K562 (cell line): ENCODE measurements around the gene ADNP. TPM values are rescaled to one million over a fixed set of nuclear protein-coding genes. Genes with fewer than 3 reads are reported as not detected.

Source experiments
- ATAC-seq: fragments of 200-7000 bp; cut with Tn5 transposase; 3 replicates; pipeline ENCODE4 v1.9.1; 2020; ENCODE audit warnings: moderate library complexity
- BruUV-seq: library from RNA; stranded (reverse); fragments of 400-500 nt; replicated peaks from 2 replicates; lab custom pipeline; 2021; lab: Mats Ljungman, UMichigan
- CTCF ChIA-PET: fragments of 300-600 bp; formaldehyde crosslinking; extraction: SDS; loops from one replicate; lab custom pipeline; 2021; ENCODE audit warnings: low intra/inter-chr PET ratio; lab: Yijun Ruan, JAX
- POLR2A ChIA-PET: fragments of 300-600, 350-650 bp; sonication (Branson Sonifier 250); formaldehyde crosslinking; extraction: SDS; loops from one replicate; lab custom pipeline; 2021; ENCODE audit warnings: antibody characterized with exemption, inconsistent platforms; lab: Yijun Ruan, JAX
- DNase-seq, 4 experiments: peaks; one replicate each; pipeline versions ENCODE4 v3.0.0 to v3.0.0-alpha.2; 2011 to 2018; ENCODE audit warnings: low spot score in 3 of 4, mixed read lengths in 3 of 4; ENCODE audit errors: extremely low read depth in 1 of 4
- FAIRE-seq: peaks from 2 replicates; lab custom pipeline; 2011; peaks lifted over from hg19 to GRCh38; lab: Jason Lieb, UNC
- H2AFZ ChIP-seq: 2 replicates; pipeline ENCODE4 v1.6.0; 2011; ENCODE audit warnings: low read depth, low read length, control low read depth, inconsistent platforms
- H3K27ac ChIP-seq: fragments of 200-600 bp; 3 replicates; pipeline ENCODE4 v1.8.0; 2011; ENCODE audit warnings: low read depth, mild to moderate bottlenecking, control low read depth, inconsistent platforms, low read length, moderate library complexity, mixed read lengths; ENCODE audit errors: extremely low read depth
- H3K27me3 ChIP-seq, 2 experiments: fragments of 300-600 bp in 1 of 2; 2 replicates in 1 of 2; 3 replicates in 1 of 2; pipeline versions ENCODE4 v1.6.0 to v1.8.0; 2011; ENCODE audit warnings: inconsistent platforms in 2 of 2, low read length in 2 of 2, mild to moderate bottlenecking in 1 of 2, mixed read lengths in 1 of 2, moderate library complexity in 1 of 2; ENCODE audit not compliant: control insufficient read depth in 2 of 2, insufficient read depth in 2 of 2
- H3K36me3 ChIP-seq: fragments of 300-600 bp; 3 replicates; pipeline ENCODE4 v1.8.0; 2011; ENCODE audit warnings: mild to moderate bottlenecking, low read length, inconsistent platforms; ENCODE audit not compliant: control insufficient read depth, insufficient read depth
- H3K4me1 ChIP-seq, 2 experiments: fragments of 200-600 bp in 1 of 2; replicated peaks in 1 of 2; 2 replicates in 1 of 2; 3 replicates in 1 of 2; pipeline versions ENCODE4 v1.5.1 to v1.8.0; 2011; ENCODE audit warnings: inconsistent platforms in 2 of 2, low read length in 2 of 2, mild to moderate bottlenecking in 1 of 2, mixed read lengths in 1 of 2, moderate library complexity in 1 of 2; ENCODE audit not compliant: control insufficient read depth in 2 of 2, insufficient read depth in 2 of 2
- H3K4me2 ChIP-seq: 2 replicates; pipeline ENCODE4 v1.6.1; 2011; ENCODE audit warnings: low read length, control low read depth, inconsistent platforms, mixed read lengths; ENCODE audit not compliant: insufficient read depth
- H3K4me3 ChIP-seq: fragments of 200-600 bp; sonication (generic), shearing (Covaris generic); 2 replicates; pipeline ENCODE4 v1.5.1; 2016; ENCODE audit warnings: control low read depth, inconsistent platforms
- H3K79me2 ChIP-seq: fragments of 200-600 bp; 3 replicates; pipeline ENCODE4 v1.8.0; 2011; ENCODE audit warnings: low read length, inconsistent platforms; ENCODE audit not compliant: control insufficient read depth, insufficient read depth
- H3K9ac ChIP-seq, 2 experiments: 2 replicates each; pipeline versions ENCODE4 v1.6.0 to v1.6.1; 2011; ENCODE audit warnings: low read depth in 2 of 2, low read length in 2 of 2, control low read depth in 1 of 2, inconsistent platforms in 1 of 2, mild to moderate bottlenecking in 1 of 2, mixed read lengths in 1 of 2; ENCODE audit not compliant: insufficient read depth in 1 of 2
- H3K9me1 ChIP-seq: one replicate; pipeline ENCODE4 v1.6.0; 2011; ENCODE audit warnings: inconsistent platforms, mild to moderate bottlenecking, low read length, moderate library complexity; ENCODE audit not compliant: control insufficient read depth, insufficient read depth
- H3K9me3 ChIP-seq: replicated peaks from 2 replicates; pipeline ENCODE4 v1.5.1; 2011; ENCODE audit warnings: low read depth, low read length, inconsistent platforms; ENCODE audit not compliant: control insufficient read depth, insufficient read depth
- H4K20me1 ChIP-seq: replicated peaks from 2 replicates; pipeline ENCODE4 v1.6.1; 2011; ENCODE audit warnings: low read length, inconsistent platforms, mixed read lengths; ENCODE audit not compliant: control insufficient read depth, insufficient read depth
- CTBP1 ChIP-seq: fragments of 450-650 bp; IDR thresholded peaks from 2 replicates; pipeline ENCODE4 v1.6.1; 2016; ENCODE audit warnings: borderline replicate concordance
- ELF2 ChIP-seq: fragments of 250-450 bp; sonication (Bioruptor Pico); IDR thresholded peaks from 2 replicates; pipeline ENCODE4 v1.5.0; 2021; ENCODE audit warnings: mild to moderate bottlenecking
- MCM5 ChIP-seq: fragments of 450-650 bp; IDR thresholded peaks from 2 replicates; pipeline ENCODE4 v1.6.1; 2016; ENCODE audit warnings: low read depth
- NCOA1 ChIP-seq: fragments of 450-650 bp; IDR thresholded peaks from 2 replicates; pipeline ENCODE4 v1.6.1; 2016; ENCODE audit warnings: low read depth
- NONO ChIP-seq, 2 experiments: fragments of 200-400 bp in 1 of 2; fragments of 450-650 bp in 1 of 2; formaldehyde crosslinking in 1 of 2; IDR thresholded peaks; 2 replicates each; pipeline ENCODE4 v1.6.1; 2017; ENCODE audit warnings: low read depth in 2 of 2, mild to moderate bottlenecking in 2 of 2, moderate library complexity in 2 of 2, low read length in 1 of 2
- ZBED1 ChIP-seq: IDR thresholded peaks from 2 replicates; pipeline ENCODE4 v1.6.1; 2014
- ZFX ChIP-seq: sonication (generic); formaldehyde crosslinking; IDR thresholded peaks from 2 replicates; pipeline ENCODE4 v1.8.0; 2022; ENCODE audit warnings: mild to moderate bottlenecking, missing genetic modification reagents, moderate library complexity
- ZNF444 ChIP-seq: fragments of 250-450 bp; sonication (Bioruptor Pico); IDR thresholded peaks from 2 replicates; pipeline ENCODE4 v1.4.0; 2020; ENCODE audit warnings: mild to moderate bottlenecking, moderate library complexity
- ZNF586 ChIP-seq: fragments of 450-650 bp; formaldehyde crosslinking; conservative IDR thresholded peaks from 2 replicates; pipeline ENCODE4 v1.4.0; 2020; ENCODE audit warnings: mild to moderate bottlenecking, moderate library complexity
- WGBS: fragments of 100-300 bp; shearing (Covaris generic); methylation state at CpG from one replicate; pipeline ENCODE4 v1.1.6; 2016; ENCODE audit warnings: low coverage, mixed read lengths; ENCODE audit not compliant: insufficient coverage; ENCODE audit errors: missing lambda C conversion rate; 5-methylcytosine and 5-hydroxymethylcytosine counted together
- in situ Hi-C: fragments of 300-500 bp; cut with MboI; formaldehyde crosslinking; loops from 4 replicates; pipeline ENCODE4 v1.15.0; 2018; ENCODE audit warnings: inconsistent platforms, mixed read lengths
- intact Hi-C: fragments of 100-400 bp; cut with micrococcal nuclease; formaldehyde crosslinking; loops from 2 replicates; pipeline ENCODE4 v1.14.2; 2022
- polyA plus RNA-seq, 8 experiments: library from polyadenylated mRNA; depleted of rRNA in 4 of 8; stranded (reverse) in 5 of 8; unstranded in 3 of 8; fragments of >200 nt; fragmentation: Nextera tagmentation in 2 of 8; fragmentation: Illumina TruSeq in 1 of 8; extraction: Ambion mirVana in 2 of 8; extraction: Trizol in 1 of 8; gene quantifications; 2 replicates each; pipeline versions ENCODE4 v1.2.1 to v1.2.3, GENCODE V29; 2011 to 2014; ENCODE audit warnings: inconsistent platforms in 1 of 8, missing spikeins in 1 of 8
- small RNA-seq: library from RNA; depleted of rRNA; stranded (forward); fragments of <200 nt; gene quantifications from one replicate; pipeline ENCODE3, GENCODE V24; 2014
- total RNA-seq, 7 experiments: library from RNA; depleted of rRNA in 6 of 7; stranded (reverse); fragments of >200 nt in 6 of 7; fragmentation: Illumina TruSeq in 2 of 7; extraction: Trizol in 2 of 7; gene quantifications; 2 replicates each; pipeline versions ENCODE4 v1.2.1 to v1.2.3, GENCODE V29; 2011 to 2021; ENCODE audit warnings: low replicate concordance in 1 of 7
- TF ChIP-seq, protein P1 (sequence below): sonication (generic); formaldehyde crosslinking; IDR thresholded peaks from 2 replicates; pipeline ENCODE4 v1.8.1; 2023; ENCODE audit warnings: mild to moderate bottlenecking, missing genetic modification reagents

The ADNP gene
- total and polyA plus RNA-seq, 9 of the 15 experiments (the other 6 are each of a cell fraction or from before 2014, with no cell fraction given) = 17.8 to 59.9 (median 25.3) TPM

DNA sequence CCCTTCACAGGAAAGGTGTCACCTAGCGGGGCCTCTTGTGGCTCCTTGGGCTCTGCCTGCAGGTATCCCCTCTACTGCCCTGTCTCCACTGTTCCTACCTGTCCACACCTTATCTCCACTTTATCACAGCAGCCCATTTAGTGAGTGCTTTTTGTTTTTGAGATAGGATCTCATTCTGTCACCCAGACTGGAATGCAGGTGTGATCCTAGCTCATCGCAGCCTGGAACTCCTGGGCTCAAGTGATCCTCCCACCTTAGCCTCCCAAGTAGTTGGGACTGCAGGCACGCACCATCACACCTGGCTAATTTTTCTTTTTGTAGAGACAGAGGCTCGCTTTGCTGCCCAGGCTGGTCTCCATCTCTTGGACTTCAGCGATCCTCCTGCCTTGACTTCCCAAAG lies 88.4 kb downstream of the ADNP start:
- Histone ChIP-seq H4K20me1 (no peaks in the 10 kb centered on the region), H3K79me2 (no peaks in the 10 kb centered on the region), H3K9ac (no peak overlapping the region), H3K36me3 (no peaks in the 10 kb centered on the region), H3K27ac (no peak overlapping the region), H3K27me3 (peaks cover 3 to 9% of the 10 kb centered on the region in 2 experiments; a peak in 3 of 5 replicates), H3K4me1 (peaks cover 6 to 30% of the 10 kb centered on the region in 2 experiments), H3K9me3 (no peaks in the 10 kb centered on the region), H3K4me2 (no peak overlapping the region), H2AFZ (no peak overlapping the region), H3K4me3 (no peak overlapping the region), H3K9me1 (no peaks in the 10 kb centered on the region)
- in situ Hi-C loops (no loop called here), intact Hi-C loops (no loop called here)
- TF ChIP-seq ZFX (CRISPR knock-in tag) (no peak), ELF2 (CRISPR knock-in tag) (no peak), CTBP1 (no peak), MCM5 (no peak), ZNF586 (no peak), NCOA1 (no peak), NONO (IDR thresholded peaks at IDR 0.05; ENCODE audit: low read depth in 2 of 2, low read length in 1 of 2) (no peak), ZBED1 (no peak), ZNF444 (no peak)
- TF ChIP-seq, protein P1, sequence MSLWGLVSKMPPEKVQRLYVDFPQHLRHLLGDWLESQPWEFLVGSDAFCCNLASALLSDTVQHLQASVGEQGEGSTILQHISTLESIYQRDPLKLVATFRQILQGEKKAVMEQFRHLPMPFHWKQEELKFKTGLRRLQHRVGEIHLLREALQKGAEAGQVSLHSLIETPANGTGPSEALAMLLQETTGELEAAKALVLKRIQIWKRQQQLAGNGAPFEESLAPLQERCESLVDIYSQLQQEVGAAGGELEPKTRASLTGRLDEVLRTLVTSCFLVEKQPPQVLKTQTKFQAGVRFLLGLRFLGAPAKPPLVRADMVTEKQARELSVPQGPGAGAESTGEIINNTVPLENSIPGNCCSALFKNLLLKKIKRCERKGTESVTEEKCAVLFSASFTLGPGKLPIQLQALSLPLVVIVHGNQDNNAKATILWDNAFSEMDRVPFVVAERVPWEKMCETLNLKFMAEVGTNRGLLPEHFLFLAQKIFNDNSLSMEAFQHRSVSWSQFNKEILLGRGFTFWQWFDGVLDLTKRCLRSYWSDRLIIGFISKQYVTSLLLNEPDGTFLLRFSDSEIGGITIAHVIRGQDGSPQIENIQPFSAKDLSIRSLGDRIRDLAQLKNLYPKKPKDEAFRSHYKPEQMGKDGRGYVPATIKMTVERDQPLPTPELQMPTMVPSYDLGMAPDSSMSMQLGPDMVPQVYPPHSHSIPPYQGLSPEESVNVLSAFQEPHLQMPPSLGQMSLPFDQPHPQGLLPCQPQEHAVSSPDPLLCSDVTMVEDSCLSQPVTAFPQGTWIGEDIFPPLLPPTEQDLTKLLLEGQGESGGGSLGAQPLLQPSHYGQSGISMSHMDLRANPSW (CRISPR knock-in tag) = no peak
- no TSS peak for BruUV-seq
- ChIA-PET POLR2A (interaction anchor here (1.0 kb wide), 1 partner anchor 17 kb away, joined by 3 read pairs; no protein-coding TSS in a partner anchor), CTCF (no interaction called here)
- FAIRE-seq (no peak), DNase-seq (no peak), ATAC-seq (no peak)
- WGBS = 57% methylated on average over 5 of the region's 5 CpGs

Small RNAs within 50 kb of the gene (small RNA-seq; reads per million reads assigned to genes)
- gene TMSB4XP6 = not detected

Other genes with a start within 250 kb of the ADNP start
- gene RIPOR3, start 239.9 kb downstream of the ADNP start, total RNA-seq (2014; rRNA removed) = 22.3 and 28.3 TPM in 2 replicates
- 9.2 and 15.5 TPM in 2 replicates for gene RIPOR3, start 239.9 kb downstream of the ADNP start, total RNA-seq (2014; rRNA removed; fragmentation: Illumina TruSeq; extraction: Trizol)
- 12.8 and 13.3 TPM in 2 replicates for gene RIPOR3, start 239.9 kb downstream of the ADNP start, total RNA-seq (2015; rRNA removed; fragmentation: Illumina TruSeq; extraction: Trizol)
- 43.3 and 46.1 TPM in 2 replicates for gene RIPOR3, start 239.9 kb downstream of the ADNP start, total RNA-seq (2021)
- 48.8 and 65.1 TPM in 2 replicates for gene RIPOR3, start 239.9 kb downstream of the ADNP start, polyA plus RNA-seq (2011; rRNA removed)
- 21.4 and 23.4 TPM in 2 replicates for gene RIPOR3, start 239.9 kb downstream of the ADNP start, polyA plus RNA-seq (2014; fragmentation: Illumina TruSeq; extraction: Trizol)
- 1 to 10 TPM; 3.3 to 3.8 TPM for gene RIPOR3, start 239.9 kb downstream of the ADNP start, polyA plus RNA-seq (2014; fragmentation: Nextera tagmentation; extraction: Ambion mirVana)
- gene RIPOR3, start 239.9 kb downstream of the ADNP start, polyA plus RNA-seq (2014; rRNA removed) = 62.7 and 66.4 TPM in 2 replicates
- gene PARD6B, start 199.9 kb downstream of the ADNP start, total RNA-seq (2014; rRNA removed) = 5.5 and 5.9 TPM in 2 replicates
- 10.4 and 12.7 TPM in 2 replicates for gene PARD6B, start 199.9 kb downstream of the ADNP start, total RNA-seq (2014; rRNA removed; fragmentation: Illumina TruSeq; extraction: Trizol)
- gene PARD6B, start 199.9 kb downstream of the ADNP start, total RNA-seq (2015; rRNA removed; fragmentation: Illumina TruSeq; extraction: Trizol) = 9.0 and 9.8 TPM in 2 replicates
- gene PARD6B, start 199.9 kb downstream of the ADNP start, total RNA-seq (2021) = 12.0 and 12.3 TPM in 2 replicates
- gene PARD6B, start 199.9 kb downstream of the ADNP start, polyA plus RNA-seq (2011; rRNA removed) = 4.5 and 5.3 TPM in 2 replicates
- 1.7 and 2.5 TPM in 2 replicates for gene PARD6B, start 199.9 kb downstream of the ADNP start, polyA plus RNA-seq (2014; fragmentation: Illumina TruSeq; extraction: Trizol)
- gene PARD6B, start 199.9 kb downstream of the ADNP start, polyA plus RNA-seq (2014; fragmentation: Nextera tagmentation; extraction: Ambion mirVana) = 1 to 10 TPM; 2.7 to 7.4 TPM
- gene PARD6B, start 199.9 kb downstream of the ADNP start, polyA plus RNA-seq (2014; rRNA removed) = 2.5 and 2.6 TPM in 2 replicates
- gene BCAS4, start 136.4 kb downstream of the ADNP start, total RNA-seq (2014; rRNA removed) = 2.3 and 2.9 TPM in 2 replicates
- 0.47 and 0.64 TPM in 2 replicates for gene BCAS4, start 136.4 kb downstream of the ADNP start, total RNA-seq (2014; rRNA removed; fragmentation: Illumina TruSeq; extraction: Trizol)
- gene BCAS4, start 136.4 kb downstream of the ADNP start, total RNA-seq (2015; rRNA removed; fragmentation: Illumina TruSeq; extraction: Trizol) = 0.34 and 0.36 TPM in 2 replicates
- 1.5 and 2.0 TPM in 2 replicates for gene BCAS4, start 136.4 kb downstream of the ADNP start, total RNA-seq (2021)
- 0.65 and 1.1 TPM in 2 replicates for gene BCAS4, start 136.4 kb downstream of the ADNP start, polyA plus RNA-seq (2011; rRNA removed)
- 0.25 and 1.5 TPM in 2 replicates for gene BCAS4, start 136.4 kb downstream of the ADNP start, polyA plus RNA-seq (2014; fragmentation: Illumina TruSeq; extraction: Trizol)
- gene BCAS4, start 136.4 kb downstream of the ADNP start, polyA plus RNA-seq (2014; fragmentation: Nextera tagmentation; extraction: Ambion mirVana) = under 1 TPM; 0.15 to 0.20 TPM
- 0.40 and 2.1 TPM in 2 replicates for gene BCAS4, start 136.4 kb downstream of the ADNP start, polyA plus RNA-seq (2014; rRNA removed)
- gene DPM1, start 27.1 kb upstream of the ADNP start, total RNA-seq (2014; rRNA removed) = 83.7 and 105 TPM in 2 replicates
- 163 and 167 TPM in 2 replicates for gene DPM1, start 27.1 kb upstream of the ADNP start, total RNA-seq (2014; rRNA removed; fragmentation: Illumina TruSeq; extraction: Trizol)
- 123 and 133 TPM in 2 replicates for gene DPM1, start 27.1 kb upstream of the ADNP start, total RNA-seq (2015; rRNA removed; fragmentation: Illumina TruSeq; extraction: Trizol)
- 75.2 and 81.4 TPM in 2 replicates for gene DPM1, start 27.1 kb upstream of the ADNP start, total RNA-seq (2021)
- 70.3 and 109 TPM in 2 replicates for gene DPM1, start 27.1 kb upstream of the ADNP start, polyA plus RNA-seq (2011; rRNA removed)
- 131 and 153 TPM in 2 replicates for gene DPM1, start 27.1 kb upstream of the ADNP start, polyA plus RNA-seq (2014; fragmentation: Illumina TruSeq; extraction: Trizol)
- 100 to 1,000 TPM; 185 to 190 TPM for gene DPM1, start 27.1 kb upstream of the ADNP start, polyA plus RNA-seq (2014; fragmentation: Nextera tagmentation; extraction: Ambion mirVana)
- 163 and 186 TPM in 2 replicates for gene DPM1, start 27.1 kb upstream of the ADNP start, polyA plus RNA-seq (2014; rRNA removed)
- gene MOCS3, start 27.4 kb upstream of the ADNP start, total RNA-seq (2014; rRNA removed) = 5.1 and 6.5 TPM in 2 replicates
- 4.4 TPM in 2 replicates for gene MOCS3, start 27.4 kb upstream of the ADNP start, total RNA-seq (2014; rRNA removed; fragmentation: Illumina TruSeq; extraction: Trizol)
- 4.6 and 4.7 TPM in 2 replicates for gene MOCS3, start 27.4 kb upstream of the ADNP start, total RNA-seq (2015; rRNA removed; fragmentation: Illumina TruSeq; extraction: Trizol)
- 5.6 and 6.2 TPM in 2 replicates for gene MOCS3, start 27.4 kb upstream of the ADNP start, total RNA-seq (2021)
- 2.6 and 2.9 TPM in 2 replicates for gene MOCS3, start 27.4 kb upstream of the ADNP start, polyA plus RNA-seq (2011; rRNA removed)
- gene MOCS3, start 27.4 kb upstream of the ADNP start, polyA plus RNA-seq (2014; fragmentation: Illumina TruSeq; extraction: Trizol) = 2.8 and 3.3 TPM in 2 replicates
- gene MOCS3, start 27.4 kb upstream of the ADNP start, polyA plus RNA-seq (2014; fragmentation: Nextera tagmentation; extraction: Ambion mirVana) = 1 to 10 TPM in 1 of 2 experiments, under 1 TPM in 1; 0.70 to 1.0 TPM
- gene MOCS3, start 27.4 kb upstream of the ADNP start, polyA plus RNA-seq (2014; rRNA removed) = 2.9 and 3.1 TPM in 2 replicates
- 0.09 and 0.94 TPM in 2 replicates for gene KCNG1, start 91.7 kb upstream of the ADNP start, total RNA-seq (2014; rRNA removed)
- 0.26 and 0.33 TPM in 2 replicates for gene KCNG1, start 91.7 kb upstream of the ADNP start, total RNA-seq (2014; rRNA removed; fragmentation: Illumina TruSeq; extraction: Trizol)
- gene KCNG1, start 91.7 kb upstream of the ADNP start, total RNA-seq (2015; rRNA removed; fragmentation: Illumina TruSeq; extraction: Trizol) = 0.11 and 0.22 TPM in 2 replicates
- gene KCNG1, start 91.7 kb upstream of the ADNP start, total RNA-seq (2021) = 0.76 and 1.5 TPM in 2 replicates
- not detected in 2 replicates for gene KCNG1, start 91.7 kb upstream of the ADNP start, polyA plus RNA-seq (2011; rRNA removed)
- 0.12 and 0.29 TPM in 2 replicates for gene KCNG1, start 91.7 kb upstream of the ADNP start, polyA plus RNA-seq (2014; fragmentation: Illumina TruSeq; extraction: Trizol)
- under 1 TPM in 1 of 2 experiments, not detected in 1; 0.06 TPM for gene KCNG1, start 91.7 kb upstream of the ADNP start, polyA plus RNA-seq (2014; fragmentation: Nextera tagmentation; extraction: Ambion mirVana)
- 1.5 TPM in 2 replicates for gene KCNG1, start 91.7 kb upstream of the ADNP start, polyA plus RNA-seq (2014; rRNA removed)